WI38 (cell line): ENCODE results near the gene MYO16.

ENCODE experiments used
- H3K4me3 ChIP-seq: 2 replicates; pipeline ENCODE4 v1.5.1; 2011; ENCODE audit warnings: low read depth, mild to moderate bottlenecking, control low read depth, low read length
- TF ChIP-seq, protein P1 (sequence below): IDR thresholded peaks from 2 replicates; pipeline ENCODE4 v1.5.1; 2012; ENCODE audit warnings: low read depth, mild to moderate bottlenecking, control low read depth, low read length

MYO16 gene

DNA sequence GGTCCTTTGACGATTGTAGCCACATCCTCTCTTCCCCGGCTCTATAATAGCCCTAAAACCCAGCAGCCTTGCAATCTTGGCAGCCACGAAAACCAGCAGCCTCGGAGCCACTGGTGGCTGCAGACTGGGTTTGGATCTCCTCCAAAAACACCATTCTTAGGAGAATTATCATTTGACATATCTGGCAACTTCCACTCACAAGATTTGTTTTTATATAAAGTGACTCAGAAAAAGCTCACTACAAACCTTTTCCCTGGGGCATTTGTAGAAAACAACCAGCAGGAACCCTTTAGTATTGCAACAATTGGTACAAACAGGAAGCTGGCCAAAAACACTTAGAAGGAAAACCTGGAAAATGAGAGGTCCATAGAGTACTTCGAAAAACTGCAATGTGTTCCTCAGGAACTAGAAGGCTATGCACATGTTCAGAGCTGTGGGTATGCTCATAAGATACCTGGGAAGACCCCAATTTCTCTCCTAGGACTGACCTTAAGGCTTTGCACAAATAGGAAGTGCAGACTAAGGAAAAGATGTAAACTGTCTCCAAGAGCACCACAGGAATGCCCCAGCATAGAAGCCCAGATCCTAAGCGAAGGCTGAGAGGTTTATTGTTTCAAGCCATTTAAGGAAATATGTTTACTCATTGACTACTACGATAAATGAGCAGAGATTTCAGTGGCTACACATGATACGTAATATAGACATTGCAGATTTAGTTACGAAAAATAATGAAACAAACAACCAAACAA is 71.2 kb downstream of the MYO16 start:
- H3K4me3 ChIP-seq = no peak overlapping the region
- TF ChIP-seq, protein P1, sequence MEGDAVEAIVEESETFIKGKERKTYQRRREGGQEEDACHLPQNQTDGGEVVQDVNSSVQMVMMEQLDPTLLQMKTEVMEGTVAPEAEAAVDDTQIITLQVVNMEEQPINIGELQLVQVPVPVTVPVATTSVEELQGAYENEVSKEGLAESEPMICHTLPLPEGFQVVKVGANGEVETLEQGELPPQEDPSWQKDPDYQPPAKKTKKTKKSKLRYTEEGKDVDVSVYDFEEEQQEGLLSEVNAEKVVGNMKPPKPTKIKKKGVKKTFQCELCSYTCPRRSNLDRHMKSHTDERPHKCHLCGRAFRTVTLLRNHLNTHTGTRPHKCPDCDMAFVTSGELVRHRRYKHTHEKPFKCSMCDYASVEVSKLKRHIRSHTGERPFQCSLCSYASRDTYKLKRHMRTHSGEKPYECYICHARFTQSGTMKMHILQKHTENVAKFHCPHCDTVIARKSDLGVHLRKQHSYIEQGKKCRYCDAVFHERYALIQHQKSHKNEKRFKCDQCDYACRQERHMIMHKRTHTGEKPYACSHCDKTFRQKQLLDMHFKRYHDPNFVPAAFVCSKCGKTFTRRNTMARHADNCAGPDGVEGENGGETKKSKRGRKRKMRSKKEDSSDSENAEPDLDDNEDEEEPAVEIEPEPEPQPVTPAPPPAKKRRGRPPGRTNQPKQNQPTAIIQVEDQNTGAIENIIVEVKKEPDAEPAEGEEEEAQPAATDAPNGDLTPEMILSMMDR = no peak

DNA sequence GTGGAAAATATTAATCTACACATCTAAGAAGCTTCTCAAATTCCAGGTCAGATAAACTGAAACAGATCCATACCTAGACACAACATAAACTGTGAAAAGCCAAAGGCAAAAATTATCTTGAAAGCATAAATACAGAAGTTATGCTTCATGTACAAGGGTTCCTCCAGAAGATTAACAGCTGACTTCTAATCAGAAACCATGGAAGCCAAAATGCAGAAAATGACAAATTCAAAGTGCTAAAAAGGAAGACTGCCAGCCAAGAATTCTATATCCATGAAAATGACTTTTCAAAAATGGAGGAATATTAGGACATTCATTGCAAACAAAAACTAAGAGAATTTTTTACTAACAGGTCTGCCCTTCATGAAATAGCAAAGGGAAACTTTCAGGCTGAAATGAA is 72.8 kb downstream of the MYO16 start:
- TF ChIP-seq, protein P1 = no peak

DNA sequence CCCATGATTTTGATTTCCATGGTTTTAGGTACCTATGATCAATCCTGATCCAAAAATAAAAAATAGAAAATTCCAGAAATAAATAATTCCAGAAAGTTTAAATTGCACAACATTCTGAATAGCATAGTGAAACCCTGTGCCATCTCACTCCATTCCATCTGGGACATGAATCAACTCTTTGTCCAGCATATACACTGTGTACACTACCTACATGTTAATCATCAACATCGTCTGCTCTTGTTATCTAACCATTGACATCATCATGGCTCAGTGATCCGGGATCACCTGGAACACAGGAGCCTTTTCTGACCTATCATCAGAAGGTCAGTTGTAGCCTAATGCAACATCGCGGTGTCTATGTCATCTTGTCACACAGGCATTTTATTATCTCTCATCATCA is 75.6 kb downstream of the MYO16 start:
- H3K4me3 ChIP-seq = no peak overlapping the region
- TF ChIP-seq, protein P1 = no peak

More for the DNA sequence above, 72.8 kb downstream of the MYO16 start:
- no peak overlapping the region for H3K4me3 ChIP-seq

DNA sequence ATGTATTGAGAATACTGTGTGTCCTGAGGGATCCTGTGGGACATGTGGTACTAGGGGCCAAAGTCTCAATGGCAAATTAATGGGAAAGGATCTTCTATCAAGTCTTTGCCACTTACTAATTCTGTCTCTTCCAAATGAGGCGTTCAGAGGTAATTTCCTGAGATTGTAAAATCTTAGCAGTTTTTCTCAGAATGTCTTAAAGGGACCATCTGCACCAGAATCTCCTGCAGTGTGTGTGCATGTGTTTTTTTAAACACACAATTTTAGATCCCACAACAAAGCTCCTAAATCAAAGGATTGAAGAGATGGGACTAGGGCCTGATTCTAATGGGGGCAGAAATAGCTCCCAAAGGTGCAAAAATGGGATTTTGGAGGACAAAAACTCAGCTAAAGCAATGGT is 78.2 kb downstream of the MYO16 start:
- TF ChIP-seq, protein P1 = no peak
- no peak overlapping the region for H3K4me3 ChIP-seq

DNA sequence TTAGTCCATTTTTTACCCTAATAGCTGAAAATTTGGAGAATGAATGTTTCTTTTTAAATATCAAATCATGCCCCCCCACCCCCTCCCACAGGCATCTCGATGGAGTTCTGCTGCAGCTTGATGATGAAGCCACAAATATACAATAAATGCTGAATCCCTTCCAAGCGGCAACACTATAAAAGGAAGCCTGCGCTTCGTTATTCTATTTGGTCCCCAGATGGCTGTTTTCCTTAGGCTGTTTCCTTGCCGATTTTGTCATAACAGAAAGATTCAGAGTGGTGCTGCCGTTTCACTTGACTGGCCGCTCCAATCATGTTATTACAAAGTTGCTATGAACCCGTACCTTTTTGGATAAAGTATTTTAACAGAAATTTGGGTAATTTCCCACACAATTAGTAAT is 79.5 kb downstream of the MYO16 start:
- TF ChIP-seq, protein P1 = no peak
- no peak overlapping the region for H3K4me3 ChIP-seq

DNA sequence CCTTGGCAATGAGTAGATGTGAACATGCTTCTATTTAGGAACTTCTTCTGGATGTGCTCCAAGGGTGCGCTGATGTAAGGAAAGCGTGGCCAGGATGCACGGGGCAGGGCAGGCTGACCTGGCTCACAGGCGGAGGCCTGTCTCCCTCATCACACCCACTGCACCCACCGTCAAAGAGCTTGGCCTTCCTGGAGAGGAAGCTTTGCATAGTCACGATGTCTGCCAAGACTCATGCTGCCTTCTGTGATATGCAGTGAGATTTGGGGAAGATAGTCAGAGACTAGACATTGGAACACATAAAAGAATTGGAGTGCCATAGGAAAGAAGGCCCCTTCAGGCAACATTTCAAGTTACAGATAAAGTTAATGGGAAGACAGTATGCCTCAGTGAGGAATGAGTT is 82.0 kb downstream of the MYO16 start:
- H3K4me3 ChIP-seq = no peak overlapping the region
- TF ChIP-seq, protein P1 = no peak

DNA sequence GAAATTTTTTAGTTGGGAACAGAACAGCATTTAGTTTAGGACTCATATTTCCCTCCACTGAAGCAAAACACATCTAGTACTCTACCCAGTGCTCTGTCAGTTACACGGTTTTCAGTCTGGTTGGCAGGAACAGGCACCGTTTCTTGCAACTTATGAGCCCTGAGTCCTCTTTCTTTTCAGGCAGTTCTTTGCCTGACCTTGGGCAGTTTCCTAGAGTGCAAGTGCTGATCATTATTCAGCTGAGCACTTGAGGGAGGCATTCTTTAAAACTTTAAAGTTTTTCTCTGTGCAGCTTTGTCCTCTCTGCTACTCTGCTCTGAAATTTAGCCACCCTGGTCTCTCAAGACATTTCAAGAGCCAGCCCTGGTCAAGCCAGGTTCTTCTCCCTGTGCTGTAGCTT is 96.1 kb downstream of the MYO16 start:
- H3K4me3 ChIP-seq = no peak overlapping the region
- TF ChIP-seq, protein P1 = no peak
